ENCODE measurements around the gene MRPL41.
"Not testable (repeated sequence)": the region's sequence is repeated elsewhere in the genome, so short reads cannot be mapped to it uniquely, and the experiment has no call there.

MRPL41 gene

DNA sequence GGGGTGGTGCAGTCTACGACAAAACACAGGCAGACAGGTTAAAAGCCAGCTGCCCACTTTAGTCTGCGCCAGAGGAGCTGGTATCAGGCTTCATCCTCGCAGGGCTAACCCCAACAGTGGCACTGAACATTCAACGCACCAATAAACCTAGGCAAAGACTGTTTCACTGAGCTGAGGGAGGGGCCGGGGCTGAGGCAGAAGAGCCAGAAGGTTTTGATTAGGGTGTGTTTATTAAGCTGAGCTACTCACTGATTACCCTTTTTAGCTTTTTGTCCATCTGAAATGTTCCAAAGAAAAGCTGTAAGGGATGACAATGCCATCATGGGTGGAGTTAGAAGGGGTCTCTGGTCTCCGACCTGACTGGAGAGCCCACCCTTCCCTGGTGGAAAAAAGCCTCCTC is 37.2 kb downstream of the MRPL41 start:
- Histone ChIP-seq H3K27me3 (ENCODE audit: control insufficient read depth, insufficient read depth, low read length) (no peaks in the 10 kb centered on the region), H3K9ac (ENCODE audit: low read length) (peak overlapping the region; percentile 87), H3K4me1 (ENCODE audit: control insufficient read depth, insufficient read depth, low read length) (0 out of 2 replicates have a peak, but pooled peaks cover 2% of the 10 kb centered on the region), H3K27ac (ENCODE audit: low read depth, low read length) (no peak overlapping the region), H3K4me3 (ENCODE audit: low read depth, low read length) (peak overlapping the region; percentile 84), H3K36me3 (ENCODE audit: control insufficient read depth, insufficient read depth, low read length) (peaks cover 49% of the 10 kb centered on the region), H3K9me3 (ENCODE audit: control insufficient read depth, insufficient read depth, low read depth, low read length) (no peaks in the 10 kb centered on the region)

DNA sequence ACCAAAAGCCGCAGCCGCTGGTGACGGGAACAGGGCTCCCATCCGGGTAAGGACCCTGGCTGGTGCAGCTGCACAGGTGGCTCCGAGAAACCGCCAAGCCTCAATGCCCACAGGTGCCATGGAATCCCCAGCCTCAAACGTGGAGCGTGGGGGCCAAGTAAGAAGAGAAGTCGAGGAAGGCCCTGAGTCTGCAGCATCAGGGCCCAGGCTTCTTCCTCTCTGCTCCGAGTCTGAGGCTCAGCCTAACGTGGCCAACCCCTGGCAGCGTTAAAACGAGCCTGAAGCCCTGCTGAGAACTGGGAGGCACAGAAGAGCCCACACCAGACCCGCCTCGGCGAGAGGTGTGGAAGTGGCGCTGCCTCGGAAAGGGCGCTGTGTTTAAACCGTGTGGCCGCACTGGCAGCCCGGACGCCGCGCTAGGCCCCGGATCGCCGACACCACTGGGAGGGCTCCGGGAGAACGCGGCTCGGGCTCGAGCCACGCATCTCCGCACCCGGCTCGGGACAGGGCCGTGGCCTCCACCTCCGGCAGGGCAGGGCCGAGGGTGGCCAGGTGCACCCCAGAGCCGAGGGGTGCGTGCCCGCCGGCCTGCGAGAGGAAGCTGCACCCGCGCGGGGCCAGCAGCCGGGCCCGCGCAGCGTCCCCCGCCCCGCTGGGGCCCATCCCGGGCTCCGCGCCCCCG is 37.9 kb downstream of the MRPL41 start:
- H3K4me3 ChIP-seq (ENCODE audit: low read depth, low read length): peak overlapping the region; percentile 84
- no peaks in the 10 kb centered on the region for H3K9me3 ChIP-seq (ENCODE audit: control insufficient read depth, insufficient read depth, low read depth, low read length)
- H3K36me3 ChIP-seq (ENCODE audit: control insufficient read depth, insufficient read depth, low read length): peaks cover 42% of the 10 kb centered on the region
- H3K27me3 ChIP-seq (ENCODE audit: control insufficient read depth, insufficient read depth, low read length): no peaks in the 10 kb centered on the region
- peak overlapping the region; percentile 87 for H3K9ac ChIP-seq (ENCODE audit: low read length)
- H3K4me1 ChIP-seq (ENCODE audit: control insufficient read depth, insufficient read depth, low read length): 0 out of 2 replicates have a peak, but pooled peaks cover 2% of the 10 kb centered on the region
- H3K27ac ChIP-seq (ENCODE audit: low read depth, low read length): no peak overlapping the region

DNA sequence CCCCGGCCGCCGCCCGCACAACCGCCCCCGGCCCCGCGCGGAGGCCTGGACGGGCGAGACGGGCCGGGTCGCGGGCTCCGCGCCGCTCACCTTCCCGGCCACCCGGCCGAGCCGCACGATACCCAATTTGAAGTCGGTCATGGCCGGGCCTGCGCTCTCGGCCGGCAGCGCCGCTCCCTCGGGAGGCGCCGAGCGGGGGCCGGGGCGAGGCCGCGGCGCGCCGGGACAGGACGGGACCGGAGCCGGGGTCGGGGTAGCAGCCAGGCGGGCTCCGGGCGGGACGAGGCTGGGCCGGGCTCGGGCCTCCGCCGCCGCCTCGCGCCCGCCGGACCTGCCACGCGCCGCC is 38.4 kb downstream of the MRPL41 start:
- peaks cover 39% of the 10 kb centered on the region for H3K36me3 ChIP-seq (ENCODE audit: control insufficient read depth, insufficient read depth, low read length)
- 0 out of 2 replicates have a peak, but pooled peaks cover 2% of the 10 kb centered on the region for H3K4me1 ChIP-seq (ENCODE audit: control insufficient read depth, insufficient read depth, low read length)
- H3K4me3 ChIP-seq (ENCODE audit: low read depth, low read length): peak overlapping the region; percentile 84
- H3K27me3 ChIP-seq (ENCODE audit: control insufficient read depth, insufficient read depth, low read length): no peaks in the 10 kb centered on the region
- no peaks in the 10 kb centered on the region for H3K9me3 ChIP-seq (ENCODE audit: control insufficient read depth, insufficient read depth, low read depth, low read length)
- peak overlapping the region; percentile 87 for H3K9ac ChIP-seq (ENCODE audit: low read length)
- H3K27ac ChIP-seq (ENCODE audit: low read depth, low read length): no peak overlapping the region

DNA sequence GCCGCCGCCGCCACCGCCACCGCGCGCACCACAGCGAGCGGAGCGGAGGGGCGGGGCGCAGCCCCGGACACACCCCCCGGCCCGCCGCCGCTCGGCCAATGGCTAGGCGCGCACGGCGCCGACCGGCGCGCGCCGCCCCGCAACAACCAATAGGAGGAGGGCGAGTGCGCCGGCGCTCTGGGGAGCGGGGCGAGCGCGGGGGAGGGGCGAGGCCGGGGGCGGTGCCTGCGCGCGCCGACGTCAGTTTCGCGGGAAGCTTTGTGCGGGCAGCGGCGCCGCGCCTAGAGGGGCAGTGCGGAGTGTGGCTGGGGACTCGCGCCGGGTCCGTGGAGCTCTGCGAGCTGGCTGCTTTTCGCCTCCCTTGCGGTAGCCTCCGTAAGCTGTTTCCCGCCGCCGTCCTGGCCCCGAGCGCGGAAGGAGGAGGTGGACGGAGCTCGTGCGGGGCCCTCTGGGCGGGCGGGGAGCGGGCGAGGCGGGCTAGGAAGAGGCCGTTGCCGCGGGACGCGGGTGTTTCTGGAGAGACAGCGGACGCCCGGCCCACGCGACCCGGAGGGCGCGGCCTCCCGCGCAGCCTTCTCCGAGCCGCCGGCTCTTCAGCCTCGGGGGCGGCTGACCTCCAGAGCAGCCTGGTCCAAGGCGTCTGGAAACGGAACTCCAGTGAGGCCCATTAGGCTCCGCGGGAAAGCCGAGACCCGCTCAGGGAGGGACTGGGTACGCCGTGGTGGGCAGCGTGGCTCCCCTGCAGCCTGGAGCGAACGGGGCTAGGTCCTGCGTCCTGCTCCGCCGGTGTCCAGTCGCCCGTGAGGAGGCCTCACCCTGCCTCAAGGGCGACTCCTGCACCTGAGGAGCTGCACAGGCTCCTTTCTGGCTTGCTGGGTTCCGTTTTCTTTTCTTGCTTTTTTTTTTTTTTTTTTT is 39.0 kb downstream of the MRPL41 start, which contains the start of gene ZMYND19:
Gene ZMYND19 (minus strand): TSS at position 44 of the 915 bp plus-strand sequence. CDS start 249 bp downstream, outside the sequence.
- Histone ChIP-seq H3K4me3 (ENCODE audit: low read depth, low read length) (peak within 1 kb of the TSS; percentile 84), H3K27ac (ENCODE audit: low read depth, low read length) (no peak within 1 kb of the TSS; the same call in 1 of the 2 replicates), H3K9me3 (ENCODE audit: control insufficient read depth, insufficient read depth, low read depth, low read length) (no peaks in the 10 kb centered on the region), H3K4me1 (ENCODE audit: control insufficient read depth, insufficient read depth, low read length) (0 out of 2 replicates have a peak, but pooled peaks cover 2% of the 10 kb centered on the region), H3K9ac (ENCODE audit: low read length) (peak within 1 kb of the TSS; percentile 87), H3K27me3 (ENCODE audit: control insufficient read depth, insufficient read depth, low read length) (no peaks in the 10 kb centered on the region), H3K36me3 (ENCODE audit: control insufficient read depth, insufficient read depth, low read length) (peaks cover 34% of the 10 kb centered on the region)

DNA sequence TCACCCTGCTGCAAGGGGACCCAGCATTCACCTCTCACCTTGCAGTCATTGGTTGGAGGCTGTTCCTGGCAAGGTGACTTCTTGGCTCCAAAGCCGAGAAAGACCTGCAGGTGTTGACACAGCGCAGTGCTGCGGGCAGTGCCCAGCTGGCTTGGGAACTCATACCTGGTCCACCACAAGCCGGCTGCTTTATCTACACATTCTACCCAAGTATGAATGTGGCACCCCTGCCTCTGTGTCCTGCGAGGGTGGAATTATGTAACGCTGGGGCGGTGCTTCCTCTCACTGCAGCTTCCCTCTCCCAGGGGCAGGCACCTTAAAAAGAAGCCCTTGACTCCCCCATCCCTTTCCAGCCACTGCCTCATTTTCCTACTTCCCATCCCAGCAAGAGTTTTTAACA is 41.1 kb downstream of the MRPL41 start:
- Histone ChIP-seq H3K4me3 (ENCODE audit: low read depth, low read length) (no peak overlapping the region), H3K9me3 (ENCODE audit: control insufficient read depth, insufficient read depth, low read depth, low read length) (no peaks in the 10 kb centered on the region), H3K9ac (ENCODE audit: low read length) (no peak overlapping the region), H3K4me1 (ENCODE audit: control insufficient read depth, insufficient read depth, low read length) (0 out of 2 replicates have a peak, but pooled peaks cover 2% of the 10 kb centered on the region), H3K27me3 (ENCODE audit: control insufficient read depth, insufficient read depth, low read length) (no peaks in the 10 kb centered on the region), H3K27ac (ENCODE audit: low read depth, low read length) (no peak overlapping the region), H3K36me3 (ENCODE audit: control insufficient read depth, insufficient read depth, low read length) (peaks cover 14% of the 10 kb centered on the region)

DNA sequence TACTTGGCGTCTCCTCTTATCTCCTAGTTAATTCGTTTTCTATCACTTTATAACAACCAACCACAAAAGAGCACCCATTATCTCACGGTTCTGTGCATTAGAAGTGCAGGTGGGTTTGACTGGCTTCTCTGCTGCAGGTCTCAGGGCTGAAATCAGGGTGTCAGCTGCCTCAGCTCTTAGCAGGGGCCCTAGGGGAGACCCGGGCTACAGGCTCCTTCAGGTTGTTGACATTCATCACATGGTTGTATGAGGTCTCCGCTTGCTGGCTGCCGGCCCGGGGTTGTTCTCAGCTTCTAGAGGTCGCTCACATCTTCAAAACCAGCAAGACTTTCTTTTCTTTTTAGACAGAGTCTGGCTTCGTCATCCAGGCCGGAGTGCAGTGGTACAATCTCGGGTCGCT is 41.5 kb downstream of the MRPL41 start:
- Histone ChIP-seq H3K36me3 (ENCODE audit: control insufficient read depth, insufficient read depth, low read length) (peaks cover 10% of the 10 kb centered on the region), H3K9ac (ENCODE audit: low read length) (no peak overlapping the region), H3K4me1 (ENCODE audit: control insufficient read depth, insufficient read depth, low read length) (0 out of 2 replicates have a peak, but pooled peaks cover 2% of the 10 kb centered on the region), H3K27me3 (ENCODE audit: control insufficient read depth, insufficient read depth, low read length) (no peaks in the 10 kb centered on the region), H3K4me3 (ENCODE audit: low read depth, low read length) (no peak overlapping the region), H3K27ac (ENCODE audit: low read depth, low read length) (no peak overlapping the region), H3K9me3 (ENCODE audit: control insufficient read depth, insufficient read depth, low read depth, low read length) (no peaks in the 10 kb centered on the region)

DNA sequence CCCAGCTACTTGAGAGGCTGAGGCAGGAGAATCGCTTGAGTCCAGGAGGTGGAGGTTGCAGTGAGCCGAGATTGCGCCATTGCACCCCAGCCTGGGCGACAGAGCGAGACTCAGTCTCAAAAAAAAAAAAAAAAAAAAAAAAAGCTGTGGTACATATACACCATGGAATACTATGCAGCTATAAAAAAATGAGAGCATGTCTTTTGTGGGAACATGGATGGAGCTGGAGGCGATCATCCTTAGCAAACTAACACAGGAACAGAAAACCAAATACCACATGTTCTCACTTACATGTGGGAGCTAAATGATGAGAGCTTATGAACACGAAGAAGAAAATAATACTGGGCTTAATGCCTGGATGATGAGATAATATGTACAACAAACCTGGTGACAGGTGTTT is 44.9 kb downstream of the MRPL41 start:
- not testable (repeated sequence) for H3K4me1 ChIP-seq (ENCODE audit: control insufficient read depth, insufficient read depth, low read length); H3K36me3 ChIP-seq (ENCODE audit: control insufficient read depth, insufficient read depth, low read length); H3K4me3 ChIP-seq (ENCODE audit: low read depth, low read length); H3K27ac ChIP-seq (ENCODE audit: low read depth, low read length); H3K9me3 ChIP-seq (ENCODE audit: control insufficient read depth, insufficient read depth, low read depth, low read length); H3K27me3 ChIP-seq (ENCODE audit: control insufficient read depth, insufficient read depth, low read length); H3K9ac ChIP-seq (ENCODE audit: low read length)

DNA sequence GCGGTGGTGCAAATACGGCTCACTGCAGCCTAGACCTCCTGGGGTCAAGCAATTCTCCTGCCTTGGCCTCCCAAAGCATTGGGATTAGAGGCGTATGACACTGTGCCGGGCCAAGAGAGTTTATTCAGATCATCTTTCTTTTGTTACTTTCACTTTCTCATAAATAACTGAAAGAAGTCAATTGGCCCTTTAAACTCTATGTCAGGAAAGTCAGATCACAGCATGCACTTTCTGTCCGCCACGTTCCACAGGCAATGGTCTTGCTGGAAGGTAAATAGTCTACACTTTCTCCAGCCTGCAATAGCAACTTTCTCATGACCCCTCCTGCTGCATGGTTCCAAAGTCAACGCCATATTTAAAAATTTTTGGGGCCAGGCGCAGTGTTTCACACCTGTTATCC is 47.3 kb downstream of the MRPL41 start:
- Histone ChIP-seq H3K27me3 (ENCODE audit: control insufficient read depth, insufficient read depth, low read length) (peaks cover 12% of the 10 kb centered on the region), H3K4me3 (ENCODE audit: low read depth, low read length) (no peak overlapping the region), H3K4me1 (ENCODE audit: control insufficient read depth, insufficient read depth, low read length) (peaks cover 7% of the 10 kb centered on the region; the same call in 1 of the 2 replicates), H3K9ac (ENCODE audit: low read length) (no peak overlapping the region), H3K27ac (ENCODE audit: low read depth, low read length) (no peak overlapping the region), H3K36me3 (ENCODE audit: control insufficient read depth, insufficient read depth, low read length) (no peaks in the 10 kb centered on the region), H3K9me3 (ENCODE audit: control insufficient read depth, insufficient read depth, low read depth, low read length) (no peaks in the 10 kb centered on the region)
